HepG2 (cell line): Measurements from ENCODE around the gene RNF222. TPM values are rescaled to one million over a fixed set of nuclear protein-coding genes. Genes with fewer than 3 reads are reported as not detected.
A peak's percentile ranks its signal among the peaks of the same experiment; 100 is the strongest.

Source experiments
- ASH2L ChIP-seq: fragments of 300-600, 200-600 bp; sonication (generic); IDR thresholded peaks from 2 replicates; pipeline ENCODE4 v1.7.0; 2017; ENCODE audit warnings: low read depth, mild to moderate bottlenecking, moderate library complexity, mixed read lengths, low read length; ENCODE audit not compliant: insufficient read length
- BRD4 ChIP-seq: sonication (generic); formaldehyde crosslinking; IDR thresholded peaks from 2 replicates; pipeline ENCODE4 v1.4.0; 2020; ENCODE audit warnings: missing genetic modification reagents
- CEBPG ChIP-seq: IDR thresholded peaks from 2 replicates; pipeline ENCODE4 v1.6.1; 2016
- GLI4 ChIP-seq: sonication (generic); formaldehyde crosslinking; IDR thresholded peaks from 2 replicates; pipeline ENCODE4 v1.5.1; 2020; ENCODE audit warnings: missing genetic modification reagents, mild to moderate bottlenecking, moderate library complexity, borderline replicate concordance
- KLF11 ChIP-seq: IDR thresholded peaks from 2 replicates; pipeline ENCODE4 v1.6.1; 2016; ENCODE audit warnings: missing compliant biosample characterization
- MAZ ChIP-seq, 2 experiments: sonication (generic) in 1 of 2; formaldehyde crosslinking in 1 of 2; IDR thresholded peaks; 2 replicates each; pipeline versions ENCODE4 v1.5.0 to v1.6.1; 2012 to 2020; ENCODE audit warnings: low read depth in 2 of 2, mild to moderate bottlenecking in 2 of 2, borderline replicate concordance in 1 of 2, improper control_type of control experiment in 1 of 2, low read length in 1 of 2, missing genetic modification reagents in 1 of 2, moderate library complexity in 1 of 2
- ONECUT2 ChIP-seq: sonication (generic); formaldehyde crosslinking; IDR thresholded peaks from 2 replicates; pipeline ENCODE4 v1.4.0; 2020; ENCODE audit warnings: missing genetic modification reagents
- PHF8 ChIP-seq: sonication (generic); formaldehyde crosslinking; IDR thresholded peaks from 2 replicates; pipeline ENCODE4 v1.5.0; 2020; ENCODE audit warnings: missing genetic modification reagents
- POLR2G ChIP-seq: fragments of 200-400 bp; formaldehyde crosslinking; IDR thresholded peaks from 2 replicates; pipeline ENCODE4 v1.6.1; 2018; ENCODE audit warnings: mild to moderate bottlenecking, low read depth, low read length, moderate library complexity
- TCF7 ChIP-seq: sonication (generic); IDR thresholded peaks from 2 replicates; pipeline ENCODE4 v1.6.1; 2016; ENCODE audit warnings: antibody characterized with exemption, low read depth
- TP53 ChIP-seq: sonication (generic); formaldehyde crosslinking; conservative IDR thresholded peaks from 2 replicates; pipeline ENCODE4 v1.4.0; 2020; ENCODE audit warnings: missing genetic modification reagents
- ZBTB14 ChIP-seq: sonication (generic); formaldehyde crosslinking; IDR thresholded peaks from 2 replicates; pipeline ENCODE4 v1.4.0; 2020; ENCODE audit warnings: missing genetic modification reagents
- ZNF24 ChIP-seq: fragments of 450-650 bp; IDR thresholded peaks from 2 replicates; pipeline ENCODE4 v1.6.1; 2017; ENCODE audit warnings: antibody characterized with exemption, mild to moderate bottlenecking
- ZNF263 ChIP-seq: sonication (generic); formaldehyde crosslinking; IDR thresholded peaks from 2 replicates; pipeline ENCODE4 v1.4.0; 2020; ENCODE audit warnings: missing genetic modification reagents
- ZNF329 ChIP-seq: sonication (generic); formaldehyde crosslinking; IDR thresholded peaks from 2 replicates; pipeline ENCODE4 v1.9.0; 2021; ENCODE audit warnings: low read depth, mild to moderate bottlenecking, missing genetic modification reagents
- ZNF33A ChIP-seq: sonication (generic); formaldehyde crosslinking; IDR thresholded peaks from 2 replicates; pipeline ENCODE4 v1.5.1; 2020; ENCODE audit warnings: missing genetic modification reagents, mild to moderate bottlenecking, moderate library complexity, borderline replicate concordance
- polyA plus RNA-seq, 8 experiments: library from polyadenylated mRNA; depleted of rRNA in 3 of 8; stranded (reverse) in 7 of 8; unstranded in 1 of 8; fragments of >200 nt; fragmentation: Illumina TruSeq in 4 of 8; extraction: Trizol in 4 of 8; gene quantifications; 2 replicates each; pipeline versions ENCODE4 v1.2.1 to v1.2.3, GENCODE V29; 2011 to 2016; ENCODE audit warnings: low read depth in 4 of 8, missing spikeins in 1 of 8, mixed read lengths in 1 of 8; ENCODE audit not compliant: insufficient read depth in 1 of 8
- total RNA-seq, 5 experiments: library from RNA; depleted of rRNA; stranded (reverse); fragments of >200 nt; fragmentation: Illumina TruSeq; extraction: Trizol; gene quantifications; 2 replicates each; pipeline ENCODE4 v1.2.3, GENCODE V29; 2016; ENCODE audit warnings: low read depth in 1 of 5
- TF ChIP-seq, protein P1 (sequence below): IDR thresholded peaks from 2 replicates; pipeline ENCODE4 v1.6.1; 2016; ENCODE audit warnings: mild to moderate bottlenecking
- TF ChIP-seq, protein P2 (sequence below): fragments of 450-650 bp; IDR thresholded peaks from 2 replicates; pipeline ENCODE4 v1.6.1; 2016
- TF ChIP-seq, protein P3 (sequence below): IDR thresholded peaks from 2 replicates; pipeline ENCODE4 v1.6.1; 2016; ENCODE audit warnings: low read depth, control low read depth
- TF ChIP-seq, protein P4 (sequence below): sonication (generic); formaldehyde crosslinking; IDR thresholded peaks from 2 replicates; pipeline ENCODE4 v1.5.0; 2020; ENCODE audit warnings: mild to moderate bottlenecking, missing genetic modification reagents, borderline replicate concordance

RNF222 gene
- total and polyA plus RNA-seq, 2 of the 13 experiments (the other 11 are each of a cell fraction or from before 2014, with no cell fraction given) = not detected

- TF ChIP-seq, protein P1, sequence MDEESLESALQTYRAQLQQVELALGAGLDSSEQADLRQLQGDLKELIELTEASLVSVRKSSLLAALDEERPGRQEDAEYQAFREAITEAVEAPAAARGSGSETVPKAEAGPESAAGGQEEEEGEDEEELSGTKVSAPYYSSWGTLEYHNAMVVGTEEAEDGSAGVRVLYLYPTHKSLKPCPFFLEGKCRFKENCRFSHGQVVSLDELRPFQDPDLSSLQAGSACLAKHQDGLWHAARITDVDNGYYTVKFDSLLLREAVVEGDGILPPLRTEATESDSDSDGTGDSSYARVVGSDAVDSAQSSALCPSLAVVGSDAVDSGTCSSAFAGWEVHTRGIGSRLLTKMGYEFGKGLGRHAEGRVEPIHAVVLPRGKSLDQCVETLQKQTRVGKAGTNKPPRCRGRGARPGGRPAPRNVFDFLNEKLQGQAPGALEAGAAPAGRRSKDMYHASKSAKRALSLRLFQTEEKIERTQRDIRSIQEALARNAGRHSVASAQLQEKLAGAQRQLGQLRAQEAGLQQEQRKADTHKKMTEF = peak; percentile 65; the same call in 1 of the 2 replicates
- peak; percentile 70 for TF ChIP-seq ZNF263 (CRISPR knock-in tag)
- 0 out of 2 replicates have a peak, but pooled peaks have one; percentile 20 for TF ChIP-seq ZBTB14
- peak; percentile 96 for TF ChIP-seq PHF8 (CRISPR knock-in tag)
- 0 out of 2 replicates have a peak, but pooled peaks have one; percentile 33 for TF ChIP-seq GLI4 (CRISPR knock-in tag)
- TF ChIP-seq POLR2G = peak; percentile 94
- TF ChIP-seq TP53 (CRISPR knock-in tag) = peak; percentile 69; the same call in 1 of the 2 replicates
- peak; percentile 61; the same call in 1 of the 2 replicates for TF ChIP-seq ZNF329 (CRISPR knock-in tag)
- TF ChIP-seq, protein P2, sequence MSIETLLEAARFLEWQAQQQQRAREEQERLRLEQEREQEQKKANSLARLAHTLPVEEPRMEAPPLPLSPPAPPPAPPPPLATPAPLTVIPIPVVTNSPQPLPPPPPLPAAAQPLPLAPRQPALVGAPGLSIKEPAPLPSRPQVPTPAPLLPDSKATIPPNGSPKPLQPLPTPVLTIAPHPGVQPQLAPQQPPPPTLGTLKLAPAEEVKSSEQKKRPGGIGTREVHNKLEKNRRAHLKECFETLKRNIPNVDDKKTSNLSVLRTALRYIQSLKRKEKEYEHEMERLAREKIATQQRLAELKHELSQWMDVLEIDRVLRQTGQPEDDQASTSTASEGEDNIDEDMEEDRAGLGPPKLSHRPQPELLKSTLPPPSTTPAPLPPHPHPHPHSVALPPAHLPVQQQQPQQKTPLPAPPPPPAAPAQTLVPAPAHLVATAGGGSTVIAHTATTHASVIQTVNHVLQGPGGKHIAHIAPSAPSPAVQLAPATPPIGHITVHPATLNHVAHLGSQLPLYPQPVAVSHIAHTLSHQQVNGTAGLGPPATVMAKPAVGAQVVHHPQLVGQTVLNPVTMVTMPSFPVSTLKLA = 0 out of 2 replicates have a peak, but pooled peaks have one; percentile 17
- peak; percentile 36 for TF ChIP-seq ASH2L
- TF ChIP-seq CEBPG (CRISPR knock-in tag) = peak; percentile 10; the same call in 1 of the 2 replicates
- peak; percentile 42; the same call in 1 of the 2 replicates for TF ChIP-seq ONECUT2 (CRISPR knock-in tag)
- TF ChIP-seq ZNF24 = no peak
- TF ChIP-seq ZNF33A = no peak
- peak; percentile 62; the same call in 1 of the 2 replicates for TF ChIP-seq MAZ (IDR thresholded peaks at IDR 0.05; ENCODE audit: borderline replicate concordance, low read depth, low read length)
- TF ChIP-seq MAZ (CRISPR knock-in tag; IDR thresholded peaks at IDR 0.05; ENCODE audit: low read depth) = peak; percentile 61
- TF ChIP-seq KLF11 (CRISPR knock-in tag) = 0 out of 2 replicates have a peak, but pooled peaks have one; percentile 43
- no peak for TF ChIP-seq TCF7
- peak; percentile 79 for TF ChIP-seq BRD4 (CRISPR knock-in tag)
- TF ChIP-seq, protein P3, sequence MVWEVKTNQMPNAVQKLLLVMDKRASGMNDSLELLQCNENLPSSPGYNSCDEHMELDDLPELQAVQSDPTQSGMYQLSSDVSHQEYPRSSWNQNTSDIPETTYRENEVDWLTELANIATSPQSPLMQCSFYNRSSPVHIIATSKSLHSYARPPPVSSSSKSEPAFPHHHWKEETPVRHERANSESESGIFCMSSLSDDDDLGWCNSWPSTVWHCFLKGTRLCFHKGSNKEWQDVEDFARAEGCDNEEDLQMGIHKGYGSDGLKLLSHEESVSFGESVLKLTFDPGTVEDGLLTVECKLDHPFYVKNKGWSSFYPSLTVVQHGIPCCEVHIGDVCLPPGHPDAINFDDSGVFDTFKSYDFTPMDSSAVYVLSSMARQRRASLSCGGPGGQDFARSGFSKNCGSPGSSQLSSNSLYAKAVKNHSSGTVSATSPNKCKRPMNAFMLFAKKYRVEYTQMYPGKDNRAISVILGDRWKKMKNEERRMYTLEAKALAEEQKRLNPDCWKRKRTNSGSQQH (CRISPR knock-in tag) = 0 out of 2 replicates have a peak, but pooled peaks have one; percentile 44
- TF ChIP-seq, protein P4, sequence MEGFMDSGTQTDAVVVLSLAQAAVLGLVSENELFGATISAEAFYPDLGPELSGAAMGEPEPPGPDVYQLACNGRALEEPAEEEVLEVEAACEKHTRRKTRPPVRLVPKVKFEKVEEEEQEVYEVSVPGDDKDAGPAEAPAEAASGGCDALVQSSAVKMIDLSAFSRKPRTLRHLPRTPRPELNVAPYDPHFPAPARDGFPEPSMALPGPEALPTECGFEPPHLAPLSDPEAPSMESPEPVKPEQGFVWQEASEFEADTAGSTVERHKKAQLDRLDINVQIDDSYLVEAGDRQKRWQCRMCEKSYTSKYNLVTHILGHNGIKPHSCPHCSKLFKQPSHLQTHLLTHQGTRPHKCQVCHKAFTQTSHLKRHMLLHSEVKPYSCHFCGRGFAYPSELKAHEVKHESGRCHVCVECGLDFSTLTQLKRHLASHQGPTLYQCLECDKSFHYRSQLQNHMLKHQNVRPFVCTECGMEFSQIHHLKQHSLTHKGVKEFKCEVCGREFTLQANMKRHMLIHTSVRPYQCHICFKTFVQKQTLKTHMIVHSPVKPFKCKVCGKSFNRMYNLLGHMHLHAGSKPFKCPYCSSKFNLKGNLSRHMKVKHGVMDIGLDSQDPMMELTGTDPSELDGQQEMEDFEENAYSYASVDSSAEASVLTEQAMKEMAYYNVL (CRISPR knock-in tag) = no peak; the same call in 1 of the 2 replicates
Measured at GRCh38 chr17:8435245-8436168, 37.9 kb upstream of the RNF222 start, which contains the start of gene NDEL1 (continued).
